HepG2 (cell line): ENCODE results near the gene SF3A2. TPM values are rescaled to one million over a fixed set of nuclear protein-coding genes. Genes with fewer than 3 reads are reported as not detected.

Experiments used
- ARHGAP35 ChIP-seq: sonication (generic); formaldehyde crosslinking; IDR thresholded peaks from 2 replicates; pipeline ENCODE4 v1.9.0; 2022; ENCODE audit warnings: mild to moderate bottlenecking, inconsistent platforms, moderate library complexity, missing genetic modification reagents, borderline replicate concordance
- CHD2 ChIP-seq: IDR thresholded peaks from 2 replicates; pipeline ENCODE4 v1.6.1; 2011; ENCODE audit warnings: low read depth, low read length, improper control_type of control experiment
- CREM ChIP-seq, 2 experiments: sonication (generic) in 1 of 2; formaldehyde crosslinking in 1 of 2; IDR thresholded peaks; 2 replicates each; pipeline versions ENCODE4 v1.4.0 to v1.6.1; 2016 to 2020; ENCODE audit warnings: antibody characterized with exemption in 1 of 2, mild to moderate bottlenecking in 1 of 2, missing genetic modification reagents in 1 of 2
- GLI4 ChIP-seq: sonication (generic); formaldehyde crosslinking; IDR thresholded peaks from 2 replicates; pipeline ENCODE4 v1.5.1; 2020; ENCODE audit warnings: missing genetic modification reagents, mild to moderate bottlenecking, moderate library complexity, borderline replicate concordance
- MTA1 ChIP-seq: sonication (generic); formaldehyde crosslinking; IDR thresholded peaks from 2 replicates; pipeline ENCODE4 v1.4.0; 2020; ENCODE audit warnings: missing genetic modification reagents, mild to moderate bottlenecking, borderline replicate concordance
- NFYC ChIP-seq: IDR thresholded peaks from 2 replicates; pipeline ENCODE4 v1.6.1; 2016; ENCODE audit warnings: missing genetic modification reagents, missing compliant biosample characterization
- RFX5 ChIP-seq: IDR thresholded peaks from 2 replicates; pipeline ENCODE4 v1.6.1; 2011; ENCODE audit warnings: low read depth, low read length, improper control_type of control experiment
- TCF7L2 ChIP-seq: IDR thresholded peaks from 2 replicates; pipeline ENCODE4 v1.6.1; 2011; ENCODE audit warnings: mild to moderate bottlenecking, low read depth, low read length, moderate library complexity
- TEAD2 ChIP-seq: sonication (generic); formaldehyde crosslinking; IDR thresholded peaks from 2 replicates; pipeline ENCODE4 v1.9.0; 2021; ENCODE audit warnings: missing genetic modification reagents
- THAP9 ChIP-seq: sonication (generic); formaldehyde crosslinking; IDR thresholded peaks from 2 replicates; pipeline ENCODE4; 2020; ENCODE audit warnings: missing genetic modification reagents, mild to moderate bottlenecking, borderline replicate concordance
- ZFP82 ChIP-seq: sonication (generic); formaldehyde crosslinking; IDR thresholded peaks from 2 replicates; pipeline ENCODE4 v1.5.1; 2020; ENCODE audit warnings: mild to moderate bottlenecking, missing genetic modification reagents, borderline replicate concordance
- ZNF124 ChIP-seq: sonication (generic); formaldehyde crosslinking; IDR thresholded peaks from 2 replicates; pipeline ENCODE4 v1.4.0; 2020; ENCODE audit warnings: missing genetic modification reagents
- ZNF362 ChIP-seq: sonication (generic); formaldehyde crosslinking; IDR thresholded peaks from 2 replicates; pipeline ENCODE4 v1.4.0; 2020; ENCODE audit warnings: missing genetic modification reagents, mild to moderate bottlenecking, borderline replicate concordance
- ZNF503 ChIP-seq: sonication (generic); formaldehyde crosslinking; IDR thresholded peaks from 2 replicates; pipeline ENCODE4 v1.4.0; 2020; ENCODE audit warnings: missing genetic modification reagents
- polyA plus RNA-seq, 8 experiments: library from polyadenylated mRNA; depleted of rRNA in 3 of 8; stranded (reverse) in 7 of 8; unstranded in 1 of 8; fragments of >200 nt; fragmentation: Illumina TruSeq in 4 of 8; extraction: Trizol in 4 of 8; gene quantifications; 2 replicates each; pipeline versions ENCODE4 v1.2.1 to v1.2.3, GENCODE V29; 2011 to 2016; ENCODE audit warnings: low read depth in 4 of 8, missing spikeins in 1 of 8, mixed read lengths in 1 of 8; ENCODE audit not compliant: insufficient read depth in 1 of 8
- total RNA-seq, 5 experiments: library from RNA; depleted of rRNA; stranded (reverse); fragments of >200 nt; fragmentation: Illumina TruSeq; extraction: Trizol; gene quantifications; 2 replicates each; pipeline ENCODE4 v1.2.3, GENCODE V29; 2016; ENCODE audit warnings: low read depth in 1 of 5
- TF ChIP-seq, protein P1 (sequence below): sonication (generic); formaldehyde crosslinking; IDR thresholded peaks from 2 replicates; pipeline ENCODE4 v1.8.1; 2023; ENCODE audit warnings: mild to moderate bottlenecking, missing genetic modification reagents, borderline replicate concordance
- TF ChIP-seq, protein P2 (sequence below): sonication (generic); formaldehyde crosslinking; IDR thresholded peaks from 2 replicates; pipeline ENCODE4 v1.8.0; 2022; ENCODE audit warnings: missing genetic modification reagents, mild to moderate bottlenecking, moderate library complexity, borderline replicate concordance
- TF ChIP-seq, protein P3 (sequence below): IDR thresholded peaks from 2 replicates; pipeline ENCODE4 v1.6.1; 2018; ENCODE audit warnings: missing genetic modification reagents, mild to moderate bottlenecking, missing compliant biosample characterization

The SF3A2 gene
- total and polyA plus RNA-seq, 2 of the 13 experiments (the other 11 are each of a cell fraction or from before 2014, with no cell fraction given) = 8.6 to 8.8 TPM

GRCh38 chr19:2212861-2213711 is 23.5 kb upstream of the SF3A2 start (continued):
- TF ChIP-seq ZNF503 (CRISPR knock-in tag) (peak; percentile 81), ZFP82 (CRISPR knock-in tag) (no peak), GLI4 (CRISPR knock-in tag) (no peak), ZNF362 (CRISPR knock-in tag) (peak; percentile 99), MTA1 (CRISPR knock-in tag) (peak; percentile 62; the same call in 1 of the 2 replicates), TCF7L2 (no peak), RFX5 (0 out of 2 replicates have a peak, but pooled peaks have one; percentile 6), CREM (IDR thresholded peaks at IDR 0.05) (no peak; the same call in 1 of the 2 replicates), CREM (CRISPR knock-in tag; IDR thresholded peaks at IDR 0.05) (no peak), CHD2 (no peak), ARHGAP35 (CRISPR knock-in tag) (0 out of 2 replicates have a peak, but pooled peaks have one; percentile 80), THAP9 (CRISPR knock-in tag) (0 out of 2 replicates have a peak, but pooled peaks have one; percentile 39), NFYC (CRISPR knock-in tag) (no peak), ZNF124 (CRISPR knock-in tag) (no peak; the same call in 1 of the 2 replicates), TEAD2 (peak; percentile 93)
- TF ChIP-seq, protein P1, sequence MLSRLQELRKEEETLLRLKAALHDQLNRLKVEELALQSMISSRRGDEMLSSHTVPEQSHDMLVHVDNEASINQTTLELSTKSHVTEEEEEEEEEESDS = peak; percentile 86; the same call in 1 of the 2 replicates
- TF ChIP-seq, protein P2, sequence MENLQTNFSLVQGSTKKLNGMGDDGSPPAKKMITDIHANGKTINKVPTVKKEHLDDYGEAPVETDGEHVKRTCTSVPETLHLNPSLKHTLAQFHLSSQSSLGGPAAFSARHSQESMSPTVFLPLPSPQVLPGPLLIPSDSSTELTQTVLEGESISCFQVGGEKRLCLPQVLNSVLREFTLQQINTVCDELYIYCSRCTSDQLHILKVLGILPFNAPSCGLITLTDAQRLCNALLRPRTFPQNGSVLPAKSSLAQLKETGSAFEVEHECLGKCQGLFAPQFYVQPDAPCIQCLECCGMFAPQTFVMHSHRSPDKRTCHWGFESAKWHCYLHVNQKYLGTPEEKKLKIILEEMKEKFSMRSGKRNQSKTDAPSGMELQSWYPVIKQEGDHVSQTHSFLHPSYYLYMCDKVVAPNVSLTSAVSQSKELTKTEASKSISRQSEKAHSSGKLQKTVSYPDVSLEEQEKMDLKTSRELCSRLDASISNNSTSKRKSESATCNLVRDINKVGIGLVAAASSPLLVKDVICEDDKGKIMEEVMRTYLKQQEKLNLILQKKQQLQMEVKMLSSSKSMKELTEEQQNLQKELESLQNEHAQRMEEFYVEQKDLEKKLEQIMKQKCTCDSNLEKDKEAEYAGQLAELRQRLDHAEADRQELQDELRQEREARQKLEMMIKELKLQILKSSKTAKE (CRISPR knock-in tag) = no peak
- TF ChIP-seq, protein P3, sequence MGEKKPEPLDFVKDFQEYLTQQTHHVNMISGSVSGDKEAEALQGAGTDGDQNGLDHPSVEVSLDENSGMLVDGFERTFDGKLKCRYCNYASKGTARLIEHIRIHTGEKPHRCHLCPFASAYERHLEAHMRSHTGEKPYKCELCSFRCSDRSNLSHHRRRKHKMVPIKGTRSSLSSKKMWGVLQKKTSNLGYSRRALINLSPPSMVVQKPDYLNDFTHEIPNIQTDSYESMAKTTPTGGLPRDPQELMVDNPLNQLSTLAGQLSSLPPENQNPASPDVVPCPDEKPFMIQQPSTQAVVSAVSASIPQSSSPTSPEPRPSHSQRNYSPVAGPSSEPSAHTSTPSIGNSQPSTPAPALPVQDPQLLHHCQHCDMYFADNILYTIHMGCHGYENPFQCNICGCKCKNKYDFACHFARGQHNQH (CRISPR knock-in tag) = peak; percentile 89
